ELF-1 (cell line): Measurements from ENCODE around the gene PLK5.

Experiments used
- DNase-seq: peaks from one replicate; pipeline ENCODE4 v3.0.0-alpha.2; 2016; ENCODE audit warnings: low read depth, low spot score

PLK5 gene, protein sequence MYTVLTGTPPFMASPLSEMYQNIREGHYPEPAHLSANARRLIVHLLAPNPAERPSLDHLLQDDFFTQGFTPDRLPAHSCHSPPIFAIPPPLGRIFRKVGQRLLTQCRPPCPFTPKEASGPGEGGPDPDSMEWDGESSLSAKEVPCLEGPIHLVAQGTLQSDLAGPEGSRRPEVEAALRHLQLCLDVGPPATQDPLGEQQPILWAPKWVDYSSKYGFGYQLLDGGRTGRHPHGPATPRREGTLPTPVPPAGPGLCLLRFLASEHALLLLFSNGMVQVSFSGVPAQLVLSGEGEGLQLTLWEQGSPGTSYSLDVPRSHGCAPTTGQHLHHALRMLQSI

DNA sequence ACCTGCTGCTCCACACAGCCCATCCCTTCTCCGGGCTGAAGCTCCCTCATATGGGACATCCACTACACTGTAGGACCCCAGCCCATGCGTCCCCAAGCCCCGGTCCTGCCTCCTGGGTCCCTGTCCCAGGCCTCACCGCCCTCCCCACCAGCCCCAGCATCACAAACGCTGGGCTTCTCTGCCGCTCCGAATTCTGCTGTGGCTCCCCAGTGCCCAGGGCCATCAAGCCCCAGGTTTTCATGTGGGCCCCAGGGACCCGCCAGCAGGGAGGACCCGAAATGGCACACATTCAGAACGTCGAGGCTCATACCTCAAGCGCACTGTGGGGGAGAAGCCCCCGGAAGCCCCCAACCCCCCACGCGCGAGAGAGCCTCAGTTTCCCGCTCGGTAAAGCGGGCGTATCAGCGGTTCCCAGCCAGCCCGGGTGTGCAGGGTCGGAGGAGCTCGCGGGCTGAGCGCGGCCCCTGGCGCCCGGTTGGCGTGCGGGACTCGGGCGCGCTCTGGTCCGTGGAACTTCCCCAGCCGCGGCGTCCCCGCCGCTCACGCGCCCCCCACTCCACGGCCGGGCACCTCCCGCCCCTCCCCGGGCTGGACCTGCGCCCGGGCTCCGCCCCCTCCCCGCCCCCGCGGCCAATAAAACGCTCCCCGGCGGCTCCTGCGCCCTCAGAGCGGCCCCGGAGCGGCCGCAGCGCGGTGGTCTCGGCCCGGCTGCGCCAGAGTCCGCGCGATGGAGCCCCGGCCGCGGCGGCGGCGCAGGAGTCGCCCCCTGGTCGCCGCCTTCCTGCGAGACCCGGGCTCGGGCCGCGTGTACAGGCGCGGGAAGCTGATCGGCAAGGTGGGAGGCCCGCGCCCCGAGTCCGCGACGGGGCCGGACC, at the start of gene PLK5:
PLK5 (plus strand) TSS at position 666 of the 875 bp plus-strand sequence. CDS start 2,920 bp downstream, outside the sequence.
- no peak for DNase-seq

DNA sequence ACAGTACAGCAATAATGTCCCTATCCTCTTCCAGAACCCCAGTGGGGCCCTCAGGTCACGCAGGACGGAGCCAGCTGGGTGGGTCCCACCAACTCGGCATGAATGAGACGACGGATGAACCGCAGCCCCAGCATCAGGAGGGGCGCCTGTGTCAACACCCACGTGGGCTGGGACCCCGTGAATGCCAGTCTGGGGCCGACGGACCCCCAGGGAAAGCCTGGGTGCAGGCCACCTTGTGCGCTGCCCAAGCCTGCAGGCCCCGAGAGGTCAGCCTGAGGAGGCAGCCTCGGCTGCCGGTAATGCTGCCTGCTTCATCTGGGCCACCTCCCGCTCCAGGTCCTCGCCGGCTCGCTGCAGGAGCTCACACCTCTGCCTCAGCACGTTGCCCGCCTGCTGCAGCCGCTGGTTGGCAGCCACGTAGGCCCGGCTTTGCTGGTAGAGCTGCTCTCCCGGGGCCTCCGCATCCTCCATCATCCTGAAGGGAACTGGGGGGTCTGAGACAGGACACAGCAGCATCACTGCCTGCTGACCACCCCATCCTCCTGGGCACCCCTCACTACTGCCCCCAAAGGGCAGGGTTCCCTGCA, 49.0 kb upstream of the PLK5 start:
- DNase-seq, result no peak

DNA sequence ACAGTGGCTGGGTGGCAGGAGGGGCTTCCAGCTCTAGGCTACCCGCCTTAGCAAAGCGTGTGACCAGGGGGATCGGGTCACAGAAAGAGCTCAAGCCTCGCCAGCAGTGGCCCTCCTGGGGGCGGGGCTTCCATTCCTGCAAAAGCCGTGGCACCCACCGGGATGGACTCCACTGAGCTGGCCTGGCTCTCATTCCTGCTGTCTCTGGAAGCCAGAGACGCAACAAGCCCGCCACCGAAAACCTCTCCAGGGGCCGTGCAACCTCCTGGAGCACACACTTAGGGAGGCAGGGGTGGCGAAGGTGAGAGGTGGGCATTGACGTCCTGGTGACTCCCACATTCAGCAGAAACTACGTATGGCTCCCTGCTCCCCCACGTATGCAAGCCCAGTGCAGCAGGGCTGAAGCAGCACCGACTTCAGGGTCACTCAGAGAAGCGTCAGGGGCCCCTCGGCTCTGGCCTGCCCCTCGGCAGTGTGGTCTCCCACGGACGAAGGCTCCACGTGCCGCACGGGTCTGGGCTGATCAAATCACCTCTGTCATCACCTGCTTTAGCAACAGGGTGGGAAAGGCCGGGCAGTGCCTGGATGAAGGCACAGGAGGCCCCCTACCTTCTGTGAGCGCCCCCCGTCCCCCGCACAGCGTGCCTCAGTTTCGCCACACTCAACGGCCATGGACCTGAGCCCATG, 48.0 kb upstream of the PLK5 start:
- DNase-seq, result no peak

DNA sequence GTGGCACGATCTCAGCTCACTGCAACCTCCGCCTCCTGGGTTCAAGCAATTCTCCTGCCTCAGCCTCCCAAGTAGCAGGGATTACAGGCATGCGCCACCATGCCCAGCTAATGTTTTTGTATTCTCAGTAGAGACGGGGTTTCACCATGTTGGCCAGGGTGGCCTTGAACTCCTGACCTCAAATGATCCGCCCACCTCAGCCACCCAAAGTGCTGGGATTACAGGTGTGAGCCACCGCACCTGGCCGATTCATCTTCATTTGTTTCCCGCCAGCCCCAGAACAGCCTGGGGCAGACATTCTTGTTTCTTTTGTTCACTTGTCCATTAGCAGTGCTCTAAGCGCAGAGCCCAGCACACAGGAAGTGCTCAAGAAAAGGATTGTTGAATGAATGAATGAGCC, 46.8 kb upstream of the PLK5 start:
- DNase-seq, result peak; percentile 81

DNA sequence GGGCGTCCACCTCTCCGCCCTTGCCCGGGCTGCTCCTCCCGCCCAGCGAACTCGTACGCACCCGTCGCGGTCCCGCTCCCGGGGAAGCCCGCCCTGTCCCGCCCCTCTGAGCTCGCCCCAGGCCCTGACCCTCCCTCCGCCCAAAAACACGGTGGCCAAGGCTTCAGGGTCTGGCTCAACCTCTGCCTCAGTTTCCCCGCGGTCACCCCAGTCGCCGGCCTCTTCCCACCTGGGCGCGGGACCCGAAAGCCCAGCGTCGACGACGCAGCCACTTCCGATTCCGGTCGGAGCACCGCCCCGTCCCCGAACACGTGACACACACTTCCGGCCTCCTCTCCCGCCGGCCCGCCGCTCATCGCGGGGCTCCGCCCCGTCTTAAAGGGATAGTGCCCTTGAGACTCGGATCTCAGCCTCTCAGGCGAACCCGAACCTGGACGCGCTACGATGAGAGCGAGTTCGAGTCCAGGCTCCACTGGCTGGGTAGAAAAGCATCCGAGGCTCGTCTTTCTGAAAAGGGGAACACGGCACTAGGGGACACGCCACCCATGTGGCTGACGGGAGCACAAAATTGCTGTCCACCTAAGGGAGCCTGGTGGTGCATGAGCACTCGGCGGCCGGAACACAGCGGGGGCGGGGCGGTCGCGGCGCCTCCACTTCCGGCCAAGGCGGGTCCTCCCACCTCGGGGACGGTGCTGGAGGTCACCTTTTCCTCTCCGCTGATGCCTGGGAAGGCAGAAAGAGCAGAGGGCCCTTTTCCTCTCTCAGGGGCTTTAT, 44.8 kb upstream of the PLK5 start, which contains the start of gene C19orf25:
C19orf25 (minus strand) TSS at position 282 of the 774 bp plus-strand sequence. CDS start 312 bp downstream, outside the sequence.
- peak; percentile 96 for DNase-seq

DNA sequence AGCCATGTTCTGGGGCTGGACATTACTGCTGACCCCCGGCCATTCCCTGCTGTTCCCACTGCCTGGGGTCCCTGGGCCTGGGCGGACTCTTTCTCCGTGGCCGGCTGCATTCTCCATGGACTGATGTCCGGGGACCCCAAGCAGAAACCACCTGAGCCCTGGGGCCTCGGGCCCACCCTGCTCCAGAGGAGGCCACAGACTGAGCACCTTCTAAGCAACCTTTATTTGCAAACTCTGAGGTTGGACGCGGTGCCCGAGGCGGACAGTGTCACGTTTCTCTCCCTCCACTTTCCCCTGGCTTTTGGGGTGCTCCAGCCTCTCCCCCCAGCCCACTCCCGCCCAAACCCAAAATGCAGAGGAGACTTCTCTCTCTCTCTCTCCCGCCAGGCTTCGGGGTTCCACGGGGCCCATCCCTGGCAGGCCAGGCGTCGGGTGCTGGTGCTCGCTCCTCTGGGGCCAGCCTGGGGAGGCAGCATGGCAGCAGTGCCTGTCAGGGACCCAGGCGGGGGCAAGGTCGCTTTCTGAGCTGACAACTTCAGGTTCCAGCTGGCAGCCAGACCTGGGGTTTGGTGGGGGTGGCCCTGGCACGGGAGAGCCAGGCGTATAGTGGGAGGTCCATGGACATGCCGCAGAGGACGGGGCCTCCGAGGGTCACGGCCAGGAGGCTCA, 42.5 kb upstream of the PLK5 start:
- no peak for DNase-seq

DNA sequence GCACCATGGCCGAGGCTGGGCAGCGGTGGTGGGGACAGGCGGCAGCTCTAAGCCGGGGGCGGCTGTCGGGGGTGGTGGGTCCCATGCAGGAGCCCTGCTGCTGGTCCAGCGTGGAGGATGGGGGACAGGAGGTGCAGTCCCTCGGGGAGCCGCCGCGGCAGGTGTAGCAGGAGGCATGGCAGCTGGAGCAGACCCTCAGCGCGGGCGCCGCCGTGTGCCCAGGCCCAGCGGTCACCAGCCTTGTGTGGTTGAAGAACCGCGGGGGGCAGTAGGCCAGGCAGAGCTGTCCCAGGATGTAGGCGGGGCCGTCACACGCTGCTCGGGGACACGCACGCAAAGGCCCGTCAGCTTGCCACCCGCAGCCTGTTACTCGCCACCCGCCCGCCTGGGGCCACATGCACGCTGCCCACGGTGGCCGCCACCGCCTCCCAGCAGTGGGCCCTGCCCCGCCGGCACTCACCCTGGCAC, 42.0 kb upstream of the PLK5 start:
- DNase-seq, result no peak

DNA sequence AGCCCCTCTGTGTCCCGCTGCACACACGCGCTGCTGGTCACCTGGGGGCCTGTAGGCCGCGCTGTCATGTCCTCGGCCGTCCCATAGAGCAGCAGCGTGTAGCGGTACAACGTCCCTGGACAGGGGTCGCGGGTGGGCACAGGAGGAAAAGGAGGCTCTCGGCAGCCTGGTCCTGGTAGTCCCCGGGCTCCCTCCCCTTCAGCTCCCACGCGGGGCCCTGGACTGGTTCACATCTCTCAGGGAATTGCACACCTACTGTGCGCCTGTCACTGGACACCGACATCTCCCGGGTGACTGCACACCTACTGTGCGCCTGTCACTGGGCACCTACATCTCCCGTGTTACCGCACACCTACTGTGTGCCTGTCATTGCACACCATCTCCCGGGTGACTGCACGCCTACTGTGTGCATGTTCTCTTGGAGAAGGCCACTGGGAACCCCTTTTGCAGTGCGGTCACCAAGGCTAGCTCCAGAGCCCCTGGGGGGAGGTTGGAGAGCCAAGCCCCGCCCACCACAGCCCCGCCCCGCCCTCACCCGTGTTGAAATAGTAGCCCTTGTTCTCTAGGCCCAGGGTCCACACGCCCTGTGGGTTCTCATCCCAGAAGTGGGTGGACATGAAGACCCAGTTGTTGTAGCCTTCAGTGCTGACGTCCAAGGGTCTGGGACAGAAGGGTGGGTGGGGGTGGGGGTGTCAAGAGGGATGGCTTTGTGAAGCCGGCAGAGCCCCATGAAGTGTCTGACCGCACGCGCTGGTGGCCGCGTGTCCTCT, 41.3 kb upstream of the PLK5 start:
- DNase-seq, result no peak

DNA sequence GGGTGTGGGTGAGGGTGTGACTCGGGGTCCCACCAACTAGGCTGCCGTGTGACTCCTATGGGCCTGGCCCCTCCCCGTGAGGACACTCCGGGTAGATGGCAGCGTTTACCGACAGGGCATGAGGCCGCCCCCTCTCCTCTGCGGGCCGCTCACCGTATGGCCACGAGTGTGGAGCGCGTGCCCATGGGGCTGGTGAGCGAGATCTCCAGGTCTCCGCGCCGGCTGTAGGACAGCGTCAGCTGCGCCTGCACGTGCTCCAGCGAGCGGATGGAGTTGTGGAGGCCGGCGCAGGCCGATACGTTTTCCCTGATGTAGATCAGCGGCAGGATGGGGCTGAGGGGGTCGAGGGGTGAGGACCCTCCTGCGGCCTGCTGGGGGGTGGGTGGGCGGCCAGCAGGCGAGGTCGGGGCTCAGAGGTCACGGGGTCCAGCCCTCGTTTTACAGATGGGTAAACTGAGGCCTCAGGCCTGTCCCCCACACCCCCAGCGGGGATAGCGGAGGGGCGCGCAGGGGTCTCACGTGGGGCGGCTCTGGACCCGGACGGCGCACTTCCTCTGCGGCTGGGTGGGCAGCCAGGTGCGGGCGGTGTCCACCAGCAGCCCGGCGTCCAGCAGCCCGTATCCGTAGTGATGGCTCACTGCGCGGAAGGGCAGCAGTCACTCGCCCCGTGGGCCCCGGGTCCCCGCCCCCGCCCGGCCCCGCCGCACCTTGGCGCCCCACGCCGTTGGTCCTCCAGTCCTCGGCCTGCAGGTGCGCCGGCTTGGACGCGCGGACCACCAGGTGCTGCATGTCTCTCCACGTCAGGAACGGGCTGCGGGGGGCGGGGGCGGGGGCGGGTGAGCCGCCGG, 40.5 kb upstream of the PLK5 start:
- DNase-seq, result no peak

DNA sequence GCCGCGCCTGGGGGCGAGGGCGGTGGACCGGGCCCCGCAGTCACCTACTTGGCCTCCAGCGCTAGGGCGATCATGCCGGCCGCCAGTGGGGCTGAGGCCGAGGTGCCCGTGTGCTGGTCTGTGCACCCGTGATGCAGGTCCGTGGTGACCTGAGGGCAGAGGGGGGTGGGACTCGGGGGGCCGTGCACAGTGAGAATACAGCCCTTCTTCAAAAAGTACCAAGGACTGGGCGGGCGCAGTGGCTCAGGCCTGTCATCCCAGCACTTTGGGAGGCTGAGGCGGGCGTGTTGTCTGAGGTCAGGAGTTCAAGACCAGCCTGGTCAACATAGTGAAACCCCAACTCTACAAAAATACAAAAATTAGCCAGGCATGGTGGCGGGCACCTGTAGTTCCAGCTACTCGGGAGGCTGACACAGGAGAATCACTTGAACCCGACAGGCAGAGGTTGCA, 39.9 kb upstream of the PLK5 start:
- no peak for DNase-seq

DNA sequence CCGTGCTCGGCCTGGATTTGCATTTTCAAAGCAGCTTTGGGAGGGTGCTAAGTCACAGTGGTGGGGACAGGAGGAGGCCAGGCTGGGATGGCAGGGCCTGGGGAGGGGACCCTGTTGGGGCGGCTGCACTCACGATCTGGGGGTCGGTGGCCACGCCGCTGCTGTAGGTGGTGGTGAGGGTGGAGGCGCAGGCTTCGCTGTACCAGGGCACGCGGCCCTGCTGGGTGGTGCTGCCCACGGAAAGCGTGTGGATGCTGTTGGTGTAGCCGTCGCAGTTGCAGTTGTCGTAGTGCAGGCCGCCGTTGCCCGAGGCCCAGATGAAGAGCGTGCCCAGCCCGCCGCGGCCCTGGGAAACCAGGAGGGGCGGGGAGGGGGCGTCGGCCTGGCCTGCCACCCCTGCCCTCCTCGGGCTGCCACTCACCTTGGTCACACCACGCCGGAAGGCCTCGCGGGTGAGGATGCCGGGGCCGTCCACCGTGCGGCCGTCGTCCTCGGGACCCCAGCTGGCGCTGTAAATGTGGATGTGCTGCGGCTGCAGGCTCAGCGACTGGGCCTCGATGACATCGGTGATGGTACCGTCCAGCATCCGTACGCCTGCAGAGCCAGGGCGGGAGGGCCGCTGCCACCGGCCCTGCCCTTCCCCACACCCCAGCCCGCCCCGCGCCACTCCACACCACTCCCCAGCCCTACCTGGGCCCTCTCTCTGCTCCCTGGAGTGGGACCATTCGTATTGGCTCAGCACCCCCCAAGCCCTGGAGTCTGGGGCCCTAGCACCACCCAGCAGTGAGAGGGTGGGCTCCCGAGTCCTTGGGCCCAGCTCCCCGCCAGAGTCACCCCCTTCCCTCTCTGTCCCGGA, 36.9 kb upstream of the PLK5 start:
- no peak for DNase-seq

DNA sequence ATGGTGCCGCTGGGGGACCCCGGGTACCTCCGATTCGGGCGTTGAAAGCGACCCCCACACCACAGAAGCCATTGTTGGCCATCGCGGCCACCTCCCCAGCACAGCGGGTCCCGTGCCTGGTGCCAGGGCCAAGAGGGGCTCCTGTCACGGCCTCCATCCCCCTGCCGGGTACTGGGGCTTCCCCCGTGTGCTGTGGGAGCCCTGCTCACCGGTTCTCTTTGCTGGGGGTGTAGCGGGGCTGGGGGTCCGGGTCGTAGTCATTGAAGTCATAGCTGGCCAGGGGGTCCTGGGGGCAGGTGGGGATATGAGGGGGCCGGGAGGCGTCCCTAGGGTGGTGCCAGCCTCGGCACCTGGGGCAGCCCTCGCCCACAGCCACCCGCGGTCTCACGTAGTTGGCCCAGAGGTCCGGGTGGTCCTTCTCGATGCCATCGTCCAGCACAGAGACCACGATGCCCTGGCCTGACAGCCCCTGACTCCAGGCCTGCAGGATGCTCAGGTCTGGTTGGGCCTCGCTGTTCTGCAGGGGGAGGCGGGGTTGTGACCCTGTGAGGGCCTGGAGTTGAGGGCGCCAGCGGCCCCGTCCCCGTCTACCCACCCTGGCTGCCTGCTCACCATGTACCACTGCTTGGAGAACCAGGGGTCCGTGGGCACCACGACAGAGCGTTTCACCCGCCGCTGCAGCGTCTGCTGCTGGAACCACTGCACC, 36.1 kb upstream of the PLK5 start:
- no peak for DNase-seq

DNA sequence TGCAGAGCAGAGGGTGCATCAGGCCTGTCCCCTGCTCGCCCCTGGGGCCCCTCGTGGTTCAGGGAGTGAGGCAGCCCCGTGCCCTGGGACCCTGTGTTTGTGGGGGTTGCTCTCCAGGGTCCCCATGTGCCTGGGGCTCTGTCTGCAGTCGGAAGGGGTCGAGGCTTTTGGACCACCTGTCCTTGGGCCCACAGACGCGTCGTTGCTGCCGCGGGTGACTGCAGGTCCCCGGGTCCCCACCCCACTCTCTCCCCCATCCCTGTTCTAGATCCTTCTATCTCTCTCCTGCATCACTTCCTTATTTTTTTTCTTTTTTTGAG, 35.6 kb upstream of the PLK5 start:
- DNase-seq, result no peak

DNA sequence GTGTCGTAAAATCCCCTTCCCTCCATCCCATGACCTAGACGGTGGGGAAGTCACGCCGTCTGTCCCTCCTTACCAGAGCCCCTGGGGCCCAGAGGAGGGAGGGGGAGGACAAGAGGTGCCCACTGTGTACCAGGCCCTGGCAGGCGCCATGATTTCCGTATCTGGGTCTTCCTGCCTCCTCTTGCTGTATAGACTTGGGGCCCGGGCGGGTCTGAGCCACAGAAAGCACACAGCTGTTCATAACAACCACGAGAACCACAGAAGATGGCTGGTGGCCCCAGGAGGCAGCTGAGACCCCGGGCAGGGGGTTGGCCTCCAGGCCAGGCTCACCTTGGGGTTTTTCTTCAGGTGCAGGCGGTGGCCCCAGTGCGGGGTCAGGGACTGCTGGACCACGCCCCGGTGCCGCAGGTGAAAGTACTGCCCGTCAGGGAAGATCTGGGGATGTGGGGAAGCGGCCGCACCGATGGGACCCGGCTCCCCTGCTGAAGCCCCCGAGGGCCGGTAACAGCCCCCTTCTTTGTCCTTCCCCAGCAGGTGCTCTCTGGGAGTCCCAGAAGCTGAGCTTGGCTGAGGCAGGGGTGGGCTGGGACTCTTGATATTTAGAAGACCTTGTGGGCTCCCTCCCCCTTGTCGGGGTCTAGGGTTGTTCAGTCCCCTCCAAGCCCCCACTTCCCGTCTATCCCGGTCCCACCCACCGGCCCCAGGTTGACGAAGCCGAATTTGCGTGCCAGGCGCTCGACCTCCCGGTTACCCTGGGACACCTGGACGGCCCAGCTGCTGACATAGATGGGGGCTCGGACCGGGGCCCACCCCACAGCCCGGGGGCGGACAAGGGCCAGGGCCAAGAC, 34.2 kb upstream of the PLK5 start:
- no peak for DNase-seq

DNA sequence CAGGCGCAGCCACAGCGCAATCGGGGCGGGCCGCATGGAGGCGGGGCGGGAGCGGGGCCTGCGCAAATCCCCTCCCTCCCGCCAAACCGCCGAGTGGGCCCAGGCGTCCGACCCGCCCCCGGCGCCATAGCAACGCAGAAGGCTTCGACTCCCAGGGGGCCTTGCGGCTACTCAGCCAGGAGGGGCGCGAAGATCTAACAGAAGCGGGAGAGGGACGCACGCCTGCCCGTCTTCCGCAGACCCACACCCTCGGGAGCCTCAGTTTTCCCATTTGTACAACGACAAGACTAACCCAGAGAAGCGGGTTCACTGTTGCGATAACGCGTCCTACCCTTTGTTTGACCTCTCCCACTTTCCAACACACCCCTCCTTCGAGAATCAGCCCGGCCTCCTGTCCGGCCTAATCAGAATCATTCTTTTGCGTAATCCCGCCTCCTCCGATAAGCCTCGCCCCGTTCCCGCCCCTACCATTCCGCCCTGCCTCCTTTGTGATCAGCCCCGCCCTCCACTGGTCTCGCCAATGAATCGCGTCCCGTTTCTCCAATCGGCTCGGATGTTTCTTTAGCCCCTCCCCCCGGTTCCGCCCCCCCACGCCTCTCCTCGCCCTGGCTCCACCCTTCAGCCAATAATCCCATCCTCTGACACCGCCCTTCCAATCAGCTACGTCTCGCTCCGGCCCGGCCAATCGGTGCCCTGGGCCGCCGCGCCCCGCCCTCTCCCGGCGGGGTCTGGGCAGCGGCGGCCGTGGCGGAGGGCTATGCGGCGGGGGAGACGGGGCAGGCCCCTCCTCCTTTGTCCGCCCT, 33.4 kb upstream of the PLK5 start, which contains the start of gene PCSK4:
PCSK4 (minus strand) TSS at position 40 of the 803 bp plus-strand sequence; CDS start at position 36, 4 bp downstream.
- peak; percentile 99 for DNase-seq
